OCI-LY1 (cell line): Measurements from ENCODE around the gene MFSD6.

Source experiments
- CTCF ChIP-seq: fragments of 200-600 bp; sonication (generic), shearing (Covaris generic); IDR thresholded peaks from 2 replicates; pipeline ENCODE4 v1.5.1; 2017; ENCODE audit warnings: mild to moderate bottlenecking, antibody characterized with exemption, low read length, moderate library complexity, mixed read lengths
- EZH2 ChIP-seq: fragments of 200-600 bp; sonication (generic), shearing (Covaris generic); IDR thresholded peaks from 2 replicates; pipeline ENCODE4 v1.8.0; 2017; ENCODE audit warnings: borderline replicate concordance, mixed run types, mild to moderate bottlenecking, antibody characterized with exemption, low read length, moderate library complexity, mixed read lengths

- TF ChIP-seq EZH2, result no peak
- no peak for TF ChIP-seq CTCF
These were observed 50.4 kb downstream of the MFSD6 start for GRCh38 chr2:190458352-190459107.
